Astrocyte of the hippocampus (primary cell): ENCODE data around the gene SFI1.
A peak's percentile ranks its signal among the peaks of the same experiment; 100 is the strongest.

Experiments used
- DNase-seq: peaks from one replicate; pipeline ENCODE4 v3.0.0; 2011; ENCODE audit warnings: low read depth, low spot score

SFI1 gene

DNA sequence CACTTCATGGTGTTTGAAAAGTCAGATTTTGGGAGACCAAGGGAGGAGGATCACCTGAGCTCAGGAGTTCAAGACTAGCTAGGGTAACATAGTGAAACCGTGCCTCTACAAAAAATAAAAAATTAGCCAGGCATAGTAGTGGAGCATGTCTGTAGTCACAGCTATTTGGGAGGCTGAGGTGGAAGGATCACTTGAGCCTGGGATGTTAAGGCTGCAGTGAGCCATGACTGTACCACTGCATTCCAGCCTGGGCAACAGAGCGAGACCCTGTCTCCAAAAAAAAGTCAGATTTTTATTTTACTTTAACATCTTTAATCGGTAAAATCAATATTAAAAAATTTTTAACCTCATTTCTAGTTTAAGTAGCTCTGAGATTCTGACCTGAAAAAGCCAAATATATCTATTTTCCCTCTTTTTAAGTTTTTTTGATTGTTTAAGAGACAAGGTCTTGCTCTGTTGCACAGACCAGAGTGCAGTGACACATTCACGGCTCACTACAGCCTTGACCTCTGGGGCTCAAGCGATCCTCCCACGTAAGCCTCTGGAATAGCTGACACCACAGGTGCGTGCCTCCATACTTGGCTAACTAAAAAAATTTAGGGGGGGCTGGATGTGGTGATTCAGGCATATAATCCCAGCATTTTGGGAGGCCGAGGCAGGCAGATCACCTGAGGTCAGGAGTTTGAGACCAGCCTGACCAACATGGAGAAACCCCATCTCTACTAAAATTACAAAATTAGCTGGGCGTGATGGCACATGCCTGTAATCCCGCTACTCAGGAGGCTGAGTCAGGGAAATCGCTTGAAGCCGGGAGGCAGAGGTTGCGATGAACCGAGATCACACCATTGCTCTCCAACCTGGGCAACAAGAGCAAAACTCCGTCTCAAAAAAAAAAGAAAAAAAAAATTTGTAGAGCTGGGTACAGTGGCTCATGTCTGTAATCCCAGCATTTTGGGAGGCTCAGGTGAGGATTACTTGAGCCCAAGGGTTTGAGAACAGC lies 48.4 kb downstream of the SFI1 start:
- DNase-seq: no peak

DNA sequence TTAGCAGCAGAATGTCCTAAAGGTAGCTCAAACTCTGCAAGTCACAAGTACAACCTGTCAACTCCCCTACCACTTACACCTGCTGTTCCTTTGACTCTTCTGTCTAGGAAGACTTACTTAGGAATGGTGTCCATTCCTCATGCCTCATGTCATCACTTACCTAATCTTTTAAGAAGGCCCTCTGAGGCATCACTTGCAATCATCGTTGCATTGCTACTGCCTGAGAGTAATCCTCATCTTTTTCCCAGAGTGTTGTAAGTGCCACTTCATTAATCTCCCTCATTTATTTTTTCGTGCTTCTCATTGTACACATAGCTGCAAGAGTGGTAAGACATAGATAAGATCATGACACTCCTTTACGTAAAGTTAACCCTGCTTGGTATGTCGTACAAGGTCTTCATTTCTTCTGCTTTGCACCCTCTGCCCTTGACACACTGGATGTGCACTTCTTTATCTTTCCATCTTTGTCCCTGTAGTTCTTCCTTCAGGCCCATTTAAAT lies 54.6 kb downstream of the SFI1 start:
- no peak for DNase-seq

- peak; percentile 57 for DNase-seq
Observed at GRCh38 chr22:31556627-31557203, 60.4 kb downstream of the SFI1 start.

GRCh38 chr22:31558546-31558945 lies 62.2 kb downstream of the SFI1 start:
- peak; percentile 13 for DNase-seq

DNA sequence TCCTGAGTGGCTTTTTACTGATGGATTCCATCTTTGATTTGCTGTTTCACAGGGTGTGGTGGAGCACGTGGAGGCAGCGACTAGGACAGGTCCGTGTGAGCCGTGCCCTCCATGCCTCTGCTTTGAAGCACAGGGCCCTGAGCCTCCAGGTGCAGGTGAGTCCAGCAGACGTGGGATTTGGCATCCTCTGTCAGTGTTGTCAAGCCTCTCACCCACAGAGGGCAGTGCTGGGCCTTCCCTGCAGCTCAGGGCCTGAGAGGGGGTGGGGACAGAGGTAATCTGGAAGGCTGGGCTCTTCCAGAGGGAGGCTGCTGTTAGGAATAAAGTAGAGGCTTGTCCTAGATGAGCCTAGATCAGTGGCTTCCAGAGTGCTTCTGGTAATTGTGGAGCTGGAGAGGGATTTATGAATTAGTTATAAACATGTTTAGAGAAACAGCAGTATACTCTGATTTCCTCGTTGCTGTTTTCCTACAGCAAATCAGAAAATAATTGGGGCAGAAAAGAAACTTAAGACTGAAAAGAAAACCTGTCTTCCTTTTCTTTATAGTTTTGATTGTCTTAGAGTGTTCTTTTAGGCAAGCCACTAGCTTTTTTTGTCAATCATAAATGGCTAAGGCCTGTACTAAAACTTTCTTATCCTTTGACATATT lies 65.0 kb downstream of the SFI1 start:
- peak; percentile 91 for DNase-seq

DNA sequence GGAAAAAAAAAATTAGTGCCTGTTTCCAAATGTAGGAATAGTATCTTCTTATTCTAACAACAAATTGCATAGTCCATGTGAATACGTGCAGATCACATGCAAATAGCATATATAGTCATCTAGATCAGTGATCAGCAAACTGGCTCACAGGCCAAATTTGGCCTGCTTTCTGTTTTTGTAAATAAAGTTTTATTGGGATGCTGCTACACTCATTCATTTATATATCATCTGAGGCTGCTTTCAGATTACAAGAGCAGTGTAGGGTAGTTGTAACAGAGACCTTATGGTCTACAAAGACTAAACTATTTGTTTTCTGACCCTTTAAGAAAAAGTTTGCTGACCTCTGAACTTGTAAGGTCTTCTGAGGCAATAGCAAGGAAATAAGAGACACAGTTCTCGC lies 65.6 kb downstream of the SFI1 start:
- DNase-seq: no peak

DNA sequence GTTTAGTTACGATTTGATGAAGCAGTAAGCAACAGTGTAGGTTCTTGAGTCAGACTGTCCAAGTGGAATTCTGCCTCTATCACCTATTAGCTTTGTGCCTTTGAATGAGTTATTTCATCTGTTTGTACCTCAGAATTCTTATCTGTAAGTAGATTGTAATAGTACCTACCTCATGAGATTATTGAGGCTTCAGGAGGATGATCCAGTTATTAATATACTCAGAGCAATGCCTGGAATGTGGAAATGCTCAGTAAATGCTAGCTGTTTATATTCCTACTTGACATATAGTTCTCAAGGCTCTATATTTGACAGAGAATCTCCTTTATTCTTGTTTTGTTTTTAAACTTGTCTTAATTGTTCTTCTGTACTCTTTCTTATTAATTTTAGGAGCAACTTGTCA lies 70.1 kb downstream of the SFI1 start:
- no peak for DNase-seq

DNA sequence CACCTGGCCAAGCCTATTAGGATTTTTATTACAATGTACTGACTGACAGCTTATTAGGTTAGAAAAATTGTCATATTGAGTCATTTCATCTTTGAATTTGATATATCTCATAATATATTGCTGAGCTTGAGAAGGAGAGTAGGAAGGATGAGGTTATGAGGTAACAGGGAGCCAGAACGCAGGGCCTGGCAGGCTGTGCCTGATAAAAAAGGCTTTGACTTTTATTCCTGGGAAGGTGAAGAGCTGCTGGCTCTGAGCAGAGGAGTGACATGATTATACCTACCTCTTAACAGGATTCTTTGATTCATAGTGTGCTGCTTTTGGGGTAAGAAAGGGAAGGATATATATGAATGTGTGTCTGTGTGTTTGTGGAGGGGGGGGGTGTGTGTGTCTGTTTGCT lies 70.9 kb downstream of the SFI1 start:
- DNase-seq: no peak

- DNase-seq: peak; percentile 17
Observed at GRCh38 chr22:31567702-31568101, 71.4 kb downstream of the SFI1 start.

DNA sequence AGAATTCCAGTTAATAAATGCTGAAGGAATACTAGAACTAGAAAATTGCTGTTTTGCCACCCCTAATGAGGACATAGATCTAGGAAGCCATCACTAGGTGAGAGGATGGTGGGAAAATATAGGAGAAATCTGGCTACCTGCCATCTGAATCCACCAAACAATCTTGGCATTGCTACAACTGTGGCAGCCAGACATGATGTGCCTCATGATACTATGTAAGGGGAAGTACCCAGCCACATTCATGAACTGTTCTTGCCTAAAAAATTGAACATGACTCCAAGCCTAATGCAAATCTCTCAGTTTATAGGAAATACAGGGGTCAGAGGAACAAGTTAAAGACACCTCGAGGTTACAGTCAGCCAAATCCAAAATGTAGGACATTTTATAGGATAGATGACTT lies 72.8 kb downstream of the SFI1 start:
- DNase-seq: no peak

DNA sequence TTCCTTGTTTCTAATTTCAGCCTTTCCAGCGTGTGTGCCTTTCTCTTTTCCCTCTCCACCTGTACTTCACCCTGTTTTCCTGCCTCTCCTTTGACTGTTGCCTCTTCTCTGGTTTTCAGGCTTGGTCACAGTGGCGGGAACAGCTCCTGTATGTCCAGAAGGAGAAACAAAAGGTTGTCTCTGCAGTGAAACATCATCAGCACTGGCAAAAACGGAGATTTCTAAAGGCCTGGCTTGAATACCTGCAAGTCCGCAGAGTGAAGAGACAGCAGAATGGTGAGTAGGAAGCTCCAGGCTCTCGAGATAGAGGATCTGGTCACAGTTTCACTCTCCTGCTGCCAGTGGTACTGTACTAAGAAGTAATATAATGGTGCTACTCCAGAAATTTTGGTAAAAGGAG lies 76.6 kb downstream of the SFI1 start:
- DNase-seq: no peak

GRCh38 chr22:31574055-31574670 lies 77.8 kb downstream of the SFI1 start:
- no peak for DNase-seq

- no peak for DNase-seq
Observed at GRCh38 chr22:31575190-31575589, 78.9 kb downstream of the SFI1 start.

DNA sequence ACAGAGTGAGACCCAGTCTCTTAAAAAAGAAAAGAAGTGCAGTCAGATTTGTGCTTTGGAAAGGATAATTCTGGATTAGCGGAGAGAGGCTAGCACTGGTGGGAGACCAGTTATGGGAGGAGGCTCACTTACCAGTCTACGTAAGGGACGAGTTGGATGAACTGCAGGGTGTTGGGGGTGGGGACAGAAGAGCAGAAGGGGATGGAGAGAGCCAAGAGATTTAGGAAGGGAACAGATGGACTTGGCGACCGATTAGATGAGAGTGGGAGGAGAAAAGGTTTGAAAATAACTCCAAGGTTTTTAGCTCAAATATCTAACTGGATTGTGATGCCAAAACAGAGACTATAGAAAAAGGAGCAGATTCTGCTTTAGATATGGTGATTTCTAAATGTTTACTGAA lies 81.4 kb downstream of the SFI1 start:
- DNase-seq: no peak

DNA sequence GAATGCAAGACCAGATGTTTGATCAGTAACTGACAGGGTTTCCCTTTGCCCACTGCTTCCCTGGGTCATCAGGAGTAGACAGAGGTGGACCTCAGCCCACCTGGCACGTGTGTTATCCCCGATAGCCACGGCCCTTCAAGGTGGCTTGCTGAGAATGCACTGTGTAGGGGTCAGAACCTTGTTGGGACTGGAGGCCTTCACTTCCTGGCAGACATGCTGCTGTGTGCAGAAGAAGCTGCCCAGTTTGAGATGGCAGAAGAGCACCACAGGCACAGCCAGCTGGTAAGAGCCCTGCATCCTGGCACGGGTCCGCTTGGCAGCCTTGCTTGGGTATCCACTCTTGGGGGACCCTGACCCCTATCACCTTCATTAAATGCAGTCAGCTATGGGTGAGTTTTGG lies 81.8 kb downstream of the SFI1 start:
- no peak for DNase-seq

DNA sequence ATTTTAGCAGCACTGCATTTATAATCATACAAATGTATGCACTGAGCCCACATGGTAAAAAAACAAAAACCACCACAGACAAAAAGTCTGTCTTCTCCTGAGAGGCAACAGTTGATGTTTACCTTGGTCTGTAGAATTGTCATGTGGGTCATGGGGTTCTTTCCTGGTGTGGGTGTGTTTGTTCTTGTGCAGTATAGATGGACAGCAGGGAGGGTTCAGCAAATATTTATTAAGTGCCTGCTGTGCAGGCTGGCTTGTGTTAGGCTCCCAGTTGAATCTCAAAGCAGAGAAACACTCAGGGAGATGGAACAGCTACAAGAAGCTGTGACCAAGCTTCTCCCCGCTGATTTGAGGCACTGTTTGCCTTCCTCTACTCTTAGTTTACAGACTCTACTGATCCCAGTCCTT lies 83.5 kb downstream of the SFI1 start:
- no peak for DNase-seq

- DNase-seq: peak; percentile 57
Observed at GRCh38 chr22:31583861-31584485, 87.6 kb downstream of the SFI1 start.

DNA sequence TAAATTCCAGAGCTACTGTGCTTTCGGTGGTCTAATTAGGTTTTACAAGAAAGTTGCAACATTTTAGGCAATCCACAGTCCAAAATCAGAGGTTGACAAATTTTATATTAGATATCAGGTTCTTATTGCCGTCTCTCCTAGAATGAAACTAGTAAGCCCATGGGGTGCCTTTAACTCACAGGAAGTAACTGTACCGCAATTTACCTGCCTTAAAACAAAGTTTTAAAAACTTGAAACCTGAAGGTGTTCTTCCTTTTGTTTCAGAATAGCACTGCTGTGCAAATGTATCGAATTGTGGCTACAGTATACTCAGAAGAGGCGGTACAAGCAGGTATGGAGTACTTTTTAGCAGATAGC lies 88.4 kb downstream of the SFI1 start:
- no peak for DNase-seq

GRCh38 chr22:31585161-31585859 lies 89.0 kb downstream of the SFI1 start:
- DNase-seq: peak; percentile 12

DNA sequence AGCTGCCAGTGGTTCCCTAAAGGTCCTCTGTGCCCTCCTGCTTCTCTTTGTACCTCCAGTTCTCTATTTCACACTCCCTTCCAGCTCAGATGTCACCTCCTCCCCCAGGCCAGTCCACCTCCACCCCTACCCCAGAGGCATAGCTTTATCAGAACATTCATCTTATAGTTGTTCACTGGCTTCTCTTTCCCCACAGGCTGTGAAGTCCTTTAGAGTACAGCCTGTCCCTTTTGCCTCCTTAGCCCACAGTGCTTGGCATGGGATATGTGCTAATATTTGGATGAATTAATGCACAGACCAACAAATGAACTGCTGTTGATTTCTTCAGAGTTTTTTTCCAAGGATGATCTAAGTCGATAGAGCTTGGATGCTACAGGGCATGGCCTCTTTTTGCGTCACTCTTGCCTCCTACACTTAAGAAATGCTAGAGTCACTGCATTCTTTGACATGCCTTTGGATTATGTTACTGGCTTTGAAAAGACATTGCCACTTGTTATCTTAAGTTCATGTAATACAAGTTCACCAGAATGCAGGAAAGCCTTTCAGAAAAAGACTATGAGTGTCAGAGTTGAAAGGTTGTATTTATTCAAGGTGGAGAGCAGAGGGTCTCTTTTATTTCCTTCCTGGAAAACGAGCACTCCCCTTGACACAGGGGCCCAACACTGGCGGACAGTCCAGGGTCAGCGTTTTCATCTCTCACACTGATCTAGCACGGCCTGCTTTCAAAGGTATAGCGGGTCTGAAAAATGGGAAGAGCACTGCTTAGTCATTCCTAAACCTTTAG lies 90.0 kb downstream of the SFI1 start:
- DNase-seq: no peak
